OCI-LY1 (cell line): ENCODE results near the gene PPP1R1B.

Source experiments
- EZH2 ChIP-seq: fragments of 200-600 bp; sonication (generic), shearing (Covaris generic); IDR thresholded peaks from 2 replicates; pipeline ENCODE4 v1.8.0; 2017; ENCODE audit warnings: borderline replicate concordance, mixed run types, mild to moderate bottlenecking, antibody characterized with exemption, low read length, moderate library complexity, mixed read lengths
- TF ChIP-seq, protein P1 (sequence below): fragments of 200-600 bp; sonication (generic), shearing (Covaris generic); IDR thresholded peaks from 2 replicates; pipeline ENCODE4 v1.5.1; 2017; ENCODE audit warnings: mild to moderate bottlenecking, antibody characterized with exemption, low read length, moderate library complexity, mixed read lengths

DNA sequence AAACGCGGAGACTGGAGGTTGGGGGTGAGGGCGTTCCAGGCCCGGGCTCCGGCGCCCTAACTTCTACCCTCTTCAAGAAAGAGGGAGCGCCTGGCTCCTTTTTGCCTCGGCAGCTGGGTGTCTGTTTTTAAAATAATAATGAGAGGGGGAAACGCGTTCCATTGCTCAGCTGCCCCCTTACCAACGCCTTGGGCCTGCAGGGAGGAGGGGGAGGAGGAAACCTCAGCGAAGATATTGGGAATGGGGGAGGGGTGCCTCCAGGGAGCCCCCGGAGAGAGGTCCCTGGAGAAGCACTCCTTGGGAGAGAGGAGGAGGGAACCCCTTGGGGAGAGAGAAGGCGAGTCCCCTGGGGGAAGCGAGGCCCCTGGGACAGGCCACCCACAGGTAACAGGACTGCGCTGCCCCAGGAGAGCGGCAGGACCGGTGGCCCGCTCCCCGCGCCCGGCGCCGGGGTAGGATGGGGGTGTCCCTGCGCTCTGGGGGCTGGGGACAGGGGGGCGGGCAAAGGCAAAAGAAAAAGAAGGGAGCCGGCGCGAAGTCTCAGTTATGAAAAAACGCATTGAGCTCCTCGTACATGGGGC is 21.8 kb upstream of the PPP1R1B start:
- TF ChIP-seq, protein P1, sequence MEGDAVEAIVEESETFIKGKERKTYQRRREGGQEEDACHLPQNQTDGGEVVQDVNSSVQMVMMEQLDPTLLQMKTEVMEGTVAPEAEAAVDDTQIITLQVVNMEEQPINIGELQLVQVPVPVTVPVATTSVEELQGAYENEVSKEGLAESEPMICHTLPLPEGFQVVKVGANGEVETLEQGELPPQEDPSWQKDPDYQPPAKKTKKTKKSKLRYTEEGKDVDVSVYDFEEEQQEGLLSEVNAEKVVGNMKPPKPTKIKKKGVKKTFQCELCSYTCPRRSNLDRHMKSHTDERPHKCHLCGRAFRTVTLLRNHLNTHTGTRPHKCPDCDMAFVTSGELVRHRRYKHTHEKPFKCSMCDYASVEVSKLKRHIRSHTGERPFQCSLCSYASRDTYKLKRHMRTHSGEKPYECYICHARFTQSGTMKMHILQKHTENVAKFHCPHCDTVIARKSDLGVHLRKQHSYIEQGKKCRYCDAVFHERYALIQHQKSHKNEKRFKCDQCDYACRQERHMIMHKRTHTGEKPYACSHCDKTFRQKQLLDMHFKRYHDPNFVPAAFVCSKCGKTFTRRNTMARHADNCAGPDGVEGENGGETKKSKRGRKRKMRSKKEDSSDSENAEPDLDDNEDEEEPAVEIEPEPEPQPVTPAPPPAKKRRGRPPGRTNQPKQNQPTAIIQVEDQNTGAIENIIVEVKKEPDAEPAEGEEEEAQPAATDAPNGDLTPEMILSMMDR = no peak
- TF ChIP-seq EZH2 = no peak
